ENCODE results near the gene TTC21B.

TTC21B gene

GRCh38 chr2:165825041-165825440 lies 128.5 kb downstream of the TTC21B start (continued):
- TF ChIP-seq ZNF560 (tag by site-specific recombination; IDR thresholded peaks at IDR 0.05; ENCODE audit: borderline replicate concordance) (no peak), ZEB2 (tag by site-specific recombination; IDR thresholded peaks at IDR 0.05) (no peak), ZNF704 (tag by site-specific recombination; IDR thresholded peaks at IDR 0.05) (no peak), ZNF366 (tag by site-specific recombination; conservative IDR thresholded peaks at IDR 0.05) (no peak), ZNF449 (tag by site-specific recombination; IDR thresholded peaks at IDR 0.05) (0 out of 2 replicates have a peak, but pooled peaks have one; percentile 39), ZNF571 (tag by site-specific recombination; IDR thresholded peaks at IDR 0.05) (peak; percentile 95), ZFP41 (tag by site-specific recombination; IDR thresholded peaks at IDR 0.05; ENCODE audit: borderline replicate concordance) (no peak), ZFP37 (tag by site-specific recombination; IDR thresholded peaks at IDR 0.05) (no peak), ZNF664 (tag by site-specific recombination; IDR thresholded peaks at IDR 0.05) (no peak), OSR2 (tag by site-specific recombination; IDR thresholded peaks at IDR 0.05) (peak; percentile 57; the same call in 1 of the 2 replicates), SP3 (tag by site-specific recombination; IDR thresholded peaks at IDR 0.05) (no peak), ZNF133 (tag by site-specific recombination; IDR thresholded peaks at IDR 0.05) (no peak), HOXD13 (CRISPR knock-in tag; IDR thresholded peaks at IDR 0.05; ENCODE audit: borderline replicate concordance) (no peak), ZNF677 (tag by site-specific recombination; IDR thresholded peaks at IDR 0.05) (peak; percentile 81), ZSCAN4 (tag by site-specific recombination; IDR thresholded peaks at IDR 0.05) (no peak), TRIM28 (IDR thresholded peaks at IDR 0.05; ENCODE audit: borderline replicate concordance, low read length) (peak; percentile 46; the same call in 1 of the 2 replicates), ZNF37A (tag by site-specific recombination; IDR thresholded peaks at IDR 0.05) (peak; percentile 84), ZNF473 (tag by site-specific recombination; IDR thresholded peaks at IDR 0.05) (no peak; the same call in 1 of the 2 replicates), ZNF138 (tag by site-specific recombination; IDR thresholded peaks at IDR 0.05; ENCODE audit: borderline replicate concordance) (no peak), ZNF501 (tag by site-specific recombination; IDR thresholded peaks at IDR 0.05) (peak; percentile 63; the same call in 1 of the 2 replicates), ZNF596 (tag by site-specific recombination; IDR thresholded peaks at IDR 0.05) (peak; percentile 80), ZNF146 (tag by site-specific recombination; IDR thresholded peaks at IDR 0.05) (no peak), ZNF169 (tag by site-specific recombination; IDR thresholded peaks at IDR 0.05) (no peak), GLIS2 (tag by site-specific recombination; IDR thresholded peaks at IDR 0.05) (no peak), ZNF558 (tag by site-specific recombination; IDR thresholded peaks at IDR 0.05) (peak; percentile 33; the same call in 1 of the 2 replicates), SP2 (tag by site-specific recombination; IDR thresholded peaks at IDR 0.05) (no peak), PRDM1 (tag by site-specific recombination; IDR thresholded peaks at IDR 0.05) (no peak), ZNF416 (tag by site-specific recombination; IDR thresholded peaks at IDR 0.05) (no peak), ZNF692 (tag by site-specific recombination; IDR thresholded peaks at IDR 0.05) (0 out of 2 replicates have a peak, but pooled peaks have one; percentile 19), ZNF18 (tag by site-specific recombination; IDR thresholded peaks at IDR 0.05) (no peak), ZNF843 (tag by site-specific recombination; IDR thresholded peaks at IDR 0.05) (peak; percentile 65), ZBTB48 (tag by site-specific recombination; IDR thresholded peaks at IDR 0.05) (no peak)
- TF ChIP-seq, protein P1, sequence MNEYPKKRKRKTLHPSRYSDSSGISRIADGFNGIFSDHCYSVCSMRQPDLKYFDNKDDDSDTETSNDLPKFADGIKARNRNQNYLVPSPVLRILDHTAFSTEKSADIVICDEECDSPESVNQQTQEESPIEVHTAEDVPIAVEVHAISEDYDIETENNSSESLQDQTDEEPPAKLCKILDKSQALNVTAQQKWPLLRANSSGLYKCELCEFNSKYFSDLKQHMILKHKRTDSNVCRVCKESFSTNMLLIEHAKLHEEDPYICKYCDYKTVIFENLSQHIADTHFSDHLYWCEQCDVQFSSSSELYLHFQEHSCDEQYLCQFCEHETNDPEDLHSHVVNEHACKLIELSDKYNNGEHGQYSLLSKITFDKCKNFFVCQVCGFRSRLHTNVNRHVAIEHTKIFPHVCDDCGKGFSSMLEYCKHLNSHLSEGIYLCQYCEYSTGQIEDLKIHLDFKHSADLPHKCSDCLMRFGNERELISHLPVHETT (tag by site-specific recombination; IDR thresholded peaks at IDR 0.05), result no peak
- TF ChIP-seq, protein P2, sequence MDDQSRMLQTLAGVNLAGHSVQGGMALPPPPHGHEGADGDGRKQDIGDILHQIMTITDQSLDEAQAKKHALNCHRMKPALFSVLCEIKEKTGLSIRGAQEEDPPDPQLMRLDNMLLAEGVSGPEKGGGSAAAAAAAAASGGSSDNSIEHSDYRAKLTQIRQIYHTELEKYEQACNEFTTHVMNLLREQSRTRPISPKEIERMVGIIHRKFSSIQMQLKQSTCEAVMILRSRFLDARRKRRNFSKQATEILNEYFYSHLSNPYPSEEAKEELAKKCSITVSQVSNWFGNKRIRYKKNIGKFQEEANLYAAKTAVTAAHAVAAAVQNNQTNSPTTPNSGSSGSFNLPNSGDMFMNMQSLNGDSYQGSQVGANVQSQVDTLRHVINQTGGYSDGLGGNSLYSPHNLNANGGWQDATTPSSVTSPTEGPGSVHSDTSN (CRISPR knock-in tag; IDR thresholded peaks at IDR 0.05), result no peak
